Stimulated activated CD4-positive, alpha-beta T cell treated with anti-CD3 and anti-CD28 coated beads, Interleukin-4, amount 100 ng/mL, for 48 hours (primary cell): ENCODE data around the gene ENTREP3.
"Not testable (repeated sequence)": the region's sequence is repeated elsewhere in the genome, so short reads cannot be mapped to it uniquely, and the experiment has no call there.

ENCODE experiments used
- DNase-seq, 2 donors: peaks; one replicate each; pipeline ENCODE4 v3.0.0-alpha.2; 2020; ENCODE audit warnings: low read depth in 2 of 2

Gene ENTREP3

GRCh38 chr1:155223047-155223446, 32.2 kb downstream of the ENTREP3 start:
- DNase-seq = no peak

GRCh38 chr1:155220211-155220965, 34.9 kb downstream of the ENTREP3 start:
- not testable (repeated sequence) for DNase-seq

- no peak for DNase-seq
Observed at GRCh38 chr1:155219592-155220031, 35.7 kb downstream of the ENTREP3 start.

- no peak for DNase-seq
Observed at GRCh38 chr1:155218854-155219591, 36.3 kb downstream of the ENTREP3 start.

- not testable (repeated sequence) for DNase-seq
Observed at GRCh38 chr1:155214702-155215101, 40.6 kb downstream of the ENTREP3 start.

GRCh38 chr1:155212051-155212440, 43.2 kb downstream of the ENTREP3 start:
- DNase-seq = not testable (repeated sequence)

GRCh38 chr1:155211381-155212050, 43.8 kb downstream of the ENTREP3 start:
- DNase-seq = not testable (repeated sequence)

GRCh38 chr1:155210314-155211104, 44.8 kb downstream of the ENTREP3 start:
- no peak for DNase-seq

- no peak for DNase-seq
Observed at GRCh38 chr1:155209312-155209721, 46.0 kb downstream of the ENTREP3 start.

- DNase-seq = peak; percentile 74 to 87
Observed at GRCh38 chr1:155208541-155209311, 46.6 kb downstream of the ENTREP3 start, which contains the start of gene MTX1. MTX1 (plus strand) TSS chr1:155208695; CDS start chr1:155208805, 110 bp downstream.

- no peak for DNase-seq
Observed at GRCh38 chr1:155207806-155208540, 47.3 kb downstream of the ENTREP3 start, which contains the start of gene THBS3. THBS3 (minus strand) TSS chr1:155207897; CDS start chr1:155207876, 21 bp downstream.

- DNase-seq = peak; percentile 87 to 90
Observed at GRCh38 chr1:155206891-155207805, 48.1 kb downstream of the ENTREP3 start.

- DNase-seq = no peak
Observed at GRCh38 chr1:155205969-155206593, 49.2 kb downstream of the ENTREP3 start.

GRCh38 chr1:155205035-155205434, 50.2 kb downstream of the ENTREP3 start:
- DNase-seq = no peak

GRCh38 chr1:155202731-155203515, 52.4 kb downstream of the ENTREP3 start:
- DNase-seq = no peak

GRCh38 chr1:155202198-155202597, 53.1 kb downstream of the ENTREP3 start:
- DNase-seq = no peak

- DNase-seq = no peak
Observed at GRCh38 chr1:155200920-155201319, 54.4 kb downstream of the ENTREP3 start.
